ENCODE results near the gene ZDHHC8. TPM values are rescaled to one million over a fixed set of nuclear protein-coding genes. Genes with fewer than 3 reads are reported as not detected.

ZDHHC8 gene
- total RNA-seq, 1 experiment from 2014 or later = 51.7 TPM

DNA sequence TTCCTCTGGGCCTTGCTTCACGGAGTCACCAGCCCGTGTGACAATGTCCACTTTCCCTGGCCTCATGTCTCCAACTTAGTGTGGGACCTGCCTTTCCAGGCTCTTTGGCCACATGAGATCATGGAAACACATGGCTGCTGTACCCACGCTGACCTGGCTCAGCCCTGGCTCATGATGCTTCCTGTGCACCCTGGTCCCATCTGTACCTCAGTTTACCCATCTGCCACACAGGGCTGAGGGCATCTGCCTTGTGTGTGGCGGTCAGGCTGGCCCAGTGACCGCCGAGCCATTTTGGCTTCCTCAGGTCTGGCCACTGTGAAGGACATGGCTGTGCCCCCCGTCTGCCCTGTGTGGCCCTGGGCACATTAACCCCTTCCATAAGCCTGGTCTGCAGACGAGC, 51.5 kb downstream of the ZDHHC8 start:
- no CpG with 5 or more reads among the region's 8 CpGs for WGBS (ENCODE audit: extremely low coverage, insufficient read length, low lambda C conversion rate)

More for the DNA sequence above, 51.5 kb downstream of the ZDHHC8 start:
- Histone ChIP-seq H4K91ac (ENCODE audit: insufficient read length, low read depth, low read length) (no peak overlapping the region), H3K4me1 (ENCODE audit: insufficient read depth, low read length) (no peaks in the 10 kb centered on the region), H3K4ac (ENCODE audit: low read depth, low read length) (no peak overlapping the region), H4K8ac (replicated peaks; ENCODE audit: insufficient read length, low read depth, low read length) (no peak overlapping the region), H3K79me2 (ENCODE audit: insufficient read depth, low read length) (no peaks in the 10 kb centered on the region), H3K23me2 (ENCODE audit: insufficient read length, low read depth, low read length, poor library complexity, severe bottlenecking) (no peaks in the 10 kb centered on the region), H2BK5ac (ENCODE audit: insufficient read length, low read length) (no peak overlapping the region), H3K9me3 (ENCODE audit: control insufficient read depth, low read depth, low read length) (no peaks in the 10 kb centered on the region), H2BK120ac (ENCODE audit: low read depth, low read length, poor library complexity, severe bottlenecking) (no peak overlapping the region), H2BK12ac (ENCODE audit: insufficient read length, low read depth, low read length) (no peak overlapping the region), H3K14ac (ENCODE audit: insufficient read depth, low read length) (no peak overlapping the region), H3K4me2 (ENCODE audit: insufficient read depth, insufficient read length, low read length) (no peak overlapping the region), H3K18ac (ENCODE audit: insufficient read length, low read depth, low read length) (no peak overlapping the region), H3T11ph (ENCODE audit: low read length) (no peak overlapping the region), H4K5ac (ENCODE audit: insufficient read length, low read depth, low read length) (no peak overlapping the region), H4K20me1 (ENCODE audit: control insufficient read depth, insufficient read depth, insufficient read length) (peaks cover 3% of the 10 kb centered on the region), H3K79me1 (ENCODE audit: insufficient read depth, low read depth, low read length, poor library complexity, severe bottlenecking) (no peaks in the 10 kb centered on the region), H2BK15ac (ENCODE audit: low read depth, low read length) (no peak overlapping the region), H2AK5ac (ENCODE audit: insufficient read length, low read length) (no peak overlapping the region), H2AFZ (ENCODE audit: low read length) (no peak overlapping the region), H3K27ac (ENCODE audit: insufficient read length, low read depth, low read length) (no peak overlapping the region), H3K23ac (ENCODE audit: insufficient read length, low read depth, low read length) (no peak overlapping the region), H3K9ac (ENCODE audit: extremely low read depth, insufficient read length, low read length) (no peak overlapping the region), H2BK20ac (ENCODE audit: low read depth, low read length, poor library complexity, severe bottlenecking) (no peak overlapping the region), H3K56ac (ENCODE audit: insufficient read length, low read depth, low read length) (no peak overlapping the region), H3K27me3 (ENCODE audit: insufficient read depth, low read length) (no peaks in the 10 kb centered on the region)
- DNase-seq = no peak
- H3K9me3 Mint-ChIP-seq = no peaks in the 10 kb centered on the region
- H3K27me3 Mint-ChIP-seq (ENCODE audit: low read depth) = no peaks in the 10 kb centered on the region
- peak overlapping the region in 1 of 3 experiments; percentile 2; a peak in 1 of 7 replicates for H3K27ac Mint-ChIP-seq
- no peaks in the 10 kb centered on the region for H3K36me3 Mint-ChIP-seq (ENCODE audit: insufficient read depth in 1 of 3, low read depth in 3 of 3)
- H3K4me1 Mint-ChIP-seq = peaks cover 5 to 12% of the 10 kb centered on the region in 2 experiments
- TF ChIP-seq, protein P1, sequence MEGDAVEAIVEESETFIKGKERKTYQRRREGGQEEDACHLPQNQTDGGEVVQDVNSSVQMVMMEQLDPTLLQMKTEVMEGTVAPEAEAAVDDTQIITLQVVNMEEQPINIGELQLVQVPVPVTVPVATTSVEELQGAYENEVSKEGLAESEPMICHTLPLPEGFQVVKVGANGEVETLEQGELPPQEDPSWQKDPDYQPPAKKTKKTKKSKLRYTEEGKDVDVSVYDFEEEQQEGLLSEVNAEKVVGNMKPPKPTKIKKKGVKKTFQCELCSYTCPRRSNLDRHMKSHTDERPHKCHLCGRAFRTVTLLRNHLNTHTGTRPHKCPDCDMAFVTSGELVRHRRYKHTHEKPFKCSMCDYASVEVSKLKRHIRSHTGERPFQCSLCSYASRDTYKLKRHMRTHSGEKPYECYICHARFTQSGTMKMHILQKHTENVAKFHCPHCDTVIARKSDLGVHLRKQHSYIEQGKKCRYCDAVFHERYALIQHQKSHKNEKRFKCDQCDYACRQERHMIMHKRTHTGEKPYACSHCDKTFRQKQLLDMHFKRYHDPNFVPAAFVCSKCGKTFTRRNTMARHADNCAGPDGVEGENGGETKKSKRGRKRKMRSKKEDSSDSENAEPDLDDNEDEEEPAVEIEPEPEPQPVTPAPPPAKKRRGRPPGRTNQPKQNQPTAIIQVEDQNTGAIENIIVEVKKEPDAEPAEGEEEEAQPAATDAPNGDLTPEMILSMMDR (conservative IDR thresholded peaks at IDR 0.05) = no peak
- H3K4me3 Mint-ChIP-seq = no peak overlapping the region
